NCI-H2107 (cell line): Measurements from ENCODE around the gene DNAH10.

ENCODE experiments used
- DNase-seq: peaks from one replicate; lab custom pipeline; 2025; lab: John Stamatoyannopoulos, UW

Gene DNAH10

GRCh38 chr12:123761841-123762714 lies at the start of gene DNAH10:
DNAH10 (plus strand) TSS chr12:123762301; CDS start chr12:123762337, 36 bp downstream.
- no peak for DNase-seq

- no peak for DNase-seq
Measured at GRCh38 chr12:123712780-123713319, 49.3 kb upstream of the DNAH10 start.

- DNase-seq, result no peak
Measured at GRCh38 chr12:123713398-123713797, 48.7 kb upstream of the DNAH10 start.

- DNase-seq, result no peak
Measured at GRCh38 chr12:123713823-123714585, 48.1 kb upstream of the DNAH10 start.

- DNase-seq, result no peak
Measured at GRCh38 chr12:123715195-123715594, 46.9 kb upstream of the DNAH10 start.

- no peak for DNase-seq
Measured at GRCh38 chr12:123717350-123717749, 44.8 kb upstream of the DNAH10 start.

- no peak for DNase-seq
Measured at GRCh38 chr12:123720141-123720814, 41.8 kb upstream of the DNAH10 start.

GRCh38 chr12:123721245-123721644 lies 40.9 kb upstream of the DNAH10 start:
- DNase-seq, result no peak

GRCh38 chr12:123723011-123723410 lies 39.1 kb upstream of the DNAH10 start:
- DNase-seq, result peak; percentile 34

- DNase-seq, result no peak
Measured at GRCh38 chr12:123723765-123724164, 38.3 kb upstream of the DNAH10 start.

- DNase-seq, result no peak
Measured at GRCh38 chr12:123726244-123726643, 35.9 kb upstream of the DNAH10 start.

GRCh38 chr12:123726962-123727361 lies 35.1 kb upstream of the DNAH10 start:
- DNase-seq, result no peak

- DNase-seq, result no peak
Measured at GRCh38 chr12:123727878-123728277, 34.2 kb upstream of the DNAH10 start.

GRCh38 chr12:123731596-123731995 lies 30.5 kb upstream of the DNAH10 start:
- no peak for DNase-seq

GRCh38 chr12:123732251-123732650 lies 29.9 kb upstream of the DNAH10 start:
- DNase-seq, result no peak

GRCh38 chr12:123733229-123733628 lies 28.9 kb upstream of the DNAH10 start:
- DNase-seq, result no peak

- no peak for DNase-seq
Measured at GRCh38 chr12:123734268-123734667, 27.8 kb upstream of the DNAH10 start.

GRCh38 chr12:123741937-123742572 lies 20.0 kb upstream of the DNAH10 start:
- DNase-seq, result no peak

- no peak for DNase-seq
Measured at GRCh38 chr12:123743002-123743401, 19.1 kb upstream of the DNAH10 start.

- DNase-seq, result no peak
Measured at GRCh38 chr12:123744836-123745235, 17.3 kb upstream of the DNAH10 start.

- no peak for DNase-seq
Measured at GRCh38 chr12:123747309-123747708, 14.8 kb upstream of the DNAH10 start.

GRCh38 chr12:123748161-123748560 lies 13.9 kb upstream of the DNAH10 start:
- no peak for DNase-seq
